ENCODE data around the gene ITGB6. TPM values are rescaled to one million over a fixed set of nuclear protein-coding genes. Genes with fewer than 3 reads are reported as not detected.

ITGB6 gene
- total and polyA plus RNA-seq, 2 donors (not counting 3 experiments of a cell fraction or from before 2014, with no cell fraction given) = 0.03 TPM; not detected in 1

GRCh38 chr2:160168878-160169277 is 31.2 kb downstream of the ITGB6 start:
- TF ChIP-seq POLR2AphosphoS5 (IDR thresholded peaks at IDR 0.05; ENCODE audit: insufficient read depth, low read depth, low read length) (no peak), MAX (IDR thresholded peaks at IDR 0.05; ENCODE audit: insufficient read depth, insufficient read length) (no peak), GATA2 (IDR thresholded peaks at IDR 0.05; ENCODE audit: insufficient read depth, insufficient read length, low read depth, low read length) (no peak), FOS (IDR thresholded peaks at IDR 0.05; ENCODE audit: borderline replicate concordance, insufficient read depth, low read length) (no peak), POLR2A (IDR thresholded peaks at IDR 0.05; ENCODE audit: low read depth, low read length) (no peak), MYC (IDR thresholded peaks at IDR 0.05; ENCODE audit: low read depth, low read length) (no peak), JUN (IDR thresholded peaks at IDR 0.05; ENCODE audit: borderline replicate concordance, insufficient read depth, insufficient read length, low read depth) (no peak), EZH2 (IDR thresholded peaks at IDR 0.05; ENCODE audit: borderline replicate concordance, low read depth, low read length, severe bottlenecking) (no peak), CTCF (IDR thresholded peaks at IDR 0.05; ENCODE audit: extremely low read depth in 1 of 2, insufficient read depth in 1 of 2, low read depth in 1 of 2, low read length in 2 of 2) (no peak)
- FAIRE-seq (no peak), DNase-seq (ENCODE audit: low read depth, low spot score) (no peak)
- dilution Hi-C loops (cut with MboI; ENCODE audit: extremely low pct_ligation_motif_present, low sequenced_read_pairs) = no loop called here
- Histone ChIP-seq H3K27me3 (ENCODE audit: control insufficient read depth in 2 of 2, insufficient read depth in 2 of 2, low read length in 2 of 2) (no peaks in the 10 kb centered on the region), H4K20me1 (replicated peaks; ENCODE audit: control insufficient read depth, extremely low read depth, insufficient read depth, low read length) (no peaks in the 10 kb centered on the region), H3K79me2 (ENCODE audit: control insufficient read depth, insufficient read depth, low read length) (no peaks in the 10 kb centered on the region), H3K36me3 (ENCODE audit: control insufficient read depth in 2 of 2, extremely low read depth in 1 of 2, insufficient read depth in 2 of 2, low read length in 2 of 2) (no peaks in the 10 kb centered on the region), H3K9me1 (replicated peaks; ENCODE audit: control insufficient read depth, extremely low read depth, insufficient read depth, low read length) (no peaks in the 10 kb centered on the region), H3K9ac (replicated peaks; ENCODE audit: extremely low read depth, insufficient read depth, low read length) (no peak overlapping the region), H3K4me3 (replicated peaks in 1 of 3; ENCODE audit: insufficient read depth in 1 of 3, low read depth in 1 of 3, low read length in 3 of 3) (no peak overlapping the region), H3K4me2 (ENCODE audit: insufficient read depth, low read length) (no peak overlapping the region), H3K27ac (ENCODE audit: insufficient read depth, low read depth, low read length) (no peak overlapping the region), H3K9me3 (replicated peaks; ENCODE audit: control insufficient read depth, insufficient read depth, low read length) (no peaks in the 10 kb centered on the region), H3K4me1 (ENCODE audit: control insufficient read depth, extremely low read depth, insufficient read depth, low read length) (no peaks in the 10 kb centered on the region), H2AFZ (ENCODE audit: low read depth, low read length) (no peak overlapping the region)
- intact Hi-C loops (cut with micrococcal nuclease) = no loop called here
- CTCF ChIA-PET = no interaction called here
- POLR2A ChIA-PET = no interaction called here
- no TSS peak for BruUV-seq (replicated peaks)
